ENCODE measurements around the gene ETV7.

Gene ETV7

DNA sequence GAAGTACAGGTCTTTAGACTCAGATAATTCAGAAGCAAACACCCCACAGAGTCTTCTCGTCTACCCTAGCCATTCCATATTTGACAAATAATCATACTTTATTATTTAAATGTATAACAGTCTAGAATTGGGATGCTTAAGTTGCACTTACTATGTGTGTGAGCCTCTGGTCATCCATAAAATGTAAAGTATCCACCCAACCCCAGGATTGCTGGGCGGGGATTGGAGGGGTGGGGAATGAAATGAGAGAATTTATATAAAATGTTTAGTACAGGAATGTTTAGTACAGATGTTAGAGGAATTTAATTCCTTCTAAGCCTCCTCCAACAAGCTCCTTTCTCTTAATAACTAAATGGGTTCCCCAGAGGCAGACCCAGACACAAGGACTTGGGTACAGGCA lies 67.6 kb downstream of the ETV7 start:
- no peak for DNase-seq (ENCODE audit: low read depth)

DNA sequence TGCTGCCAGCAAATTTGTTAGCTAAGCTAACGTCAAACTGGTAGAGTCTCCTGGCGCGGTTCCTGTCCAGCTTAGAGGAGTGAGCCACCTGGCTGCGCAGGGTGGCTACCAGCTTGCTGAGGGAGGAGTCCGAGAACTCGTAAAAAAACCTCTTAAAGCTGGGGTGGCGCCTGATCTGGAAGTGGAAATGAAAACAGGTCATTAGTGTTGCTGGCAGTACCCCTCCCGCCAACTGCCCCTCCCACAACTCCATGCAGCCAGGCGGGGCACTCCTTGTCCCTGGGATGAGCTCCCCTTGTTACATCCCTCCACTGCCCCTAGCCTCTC lies 68.1 kb downstream of the ETV7 start:
- DNase-seq (ENCODE audit: low read depth) = no peak

GRCh38 chr6:36318690-36319435 lies 68.6 kb downstream of the ETV7 start:
- no peak for DNase-seq (ENCODE audit: low read depth)

- no peak for DNase-seq (ENCODE audit: low read depth)
Measured at GRCh38 chr6:36317623-36318022, 69.8 kb downstream of the ETV7 start.

Data from stimulated activated CD8-positive, alpha-beta memory T cell treated with anti-CD3 and anti-CD28 coated beads, Interleukin-15, amount 100 ng/mL, for 1 hour (primary cell).